Left forelimb (tissue), 1 donor: ENCODE measurements around the gene ZNF789.
"Not testable (repeated sequence)": the region's sequence is repeated elsewhere in the genome, so short reads cannot be mapped to it uniquely, and the experiment has no call there.

Experiments used
- DNase-seq: peaks from one replicate; pipeline ENCODE4 v3.0.0-alpha.2; 2018; ENCODE audit warnings: low spot score

The ZNF789 gene

DNA sequence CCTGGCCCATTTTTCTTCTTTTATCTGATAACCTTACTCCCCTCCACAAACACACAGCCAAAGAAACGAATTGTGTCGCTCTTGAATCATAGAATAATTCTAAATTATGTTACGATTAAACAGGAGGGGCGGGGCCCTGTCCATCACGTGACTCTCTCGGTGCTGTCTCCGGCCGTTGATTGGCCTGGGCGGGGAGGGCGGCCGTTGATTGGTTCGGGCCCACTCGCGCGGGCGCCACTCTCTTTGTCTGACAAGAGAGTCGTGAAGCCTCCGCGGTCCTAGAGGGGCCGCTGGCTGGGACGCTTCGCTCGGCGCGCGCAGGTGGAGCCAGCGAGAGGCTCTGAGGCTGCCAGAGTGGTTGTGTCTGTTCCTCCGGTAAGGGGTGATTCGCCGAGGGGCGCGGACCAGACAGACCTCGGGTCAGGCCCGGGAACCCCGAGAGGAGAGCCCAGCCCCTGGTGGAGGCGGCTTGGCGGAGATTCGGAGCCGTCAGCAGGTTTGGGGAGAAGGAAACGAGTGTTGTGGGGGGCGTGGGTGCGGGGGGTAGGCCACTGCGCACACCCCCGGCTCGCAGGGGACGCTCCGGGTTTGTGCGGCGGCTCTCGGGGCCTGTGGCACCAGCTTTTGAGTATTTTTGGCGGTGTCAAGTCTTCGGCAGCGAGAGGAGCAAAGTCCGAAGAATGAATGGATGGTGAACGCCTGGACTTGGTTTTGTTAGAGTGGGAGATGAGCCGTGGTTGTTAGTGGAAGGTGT lies at the start of gene ZNF789:
Gene ZNF789, plus strand, starts transcription at position 330 of the 754 bp plus-strand sequence. CDS start 3,567 bp downstream, outside the sequence.
- peak; percentile 96 for DNase-seq

DNA sequence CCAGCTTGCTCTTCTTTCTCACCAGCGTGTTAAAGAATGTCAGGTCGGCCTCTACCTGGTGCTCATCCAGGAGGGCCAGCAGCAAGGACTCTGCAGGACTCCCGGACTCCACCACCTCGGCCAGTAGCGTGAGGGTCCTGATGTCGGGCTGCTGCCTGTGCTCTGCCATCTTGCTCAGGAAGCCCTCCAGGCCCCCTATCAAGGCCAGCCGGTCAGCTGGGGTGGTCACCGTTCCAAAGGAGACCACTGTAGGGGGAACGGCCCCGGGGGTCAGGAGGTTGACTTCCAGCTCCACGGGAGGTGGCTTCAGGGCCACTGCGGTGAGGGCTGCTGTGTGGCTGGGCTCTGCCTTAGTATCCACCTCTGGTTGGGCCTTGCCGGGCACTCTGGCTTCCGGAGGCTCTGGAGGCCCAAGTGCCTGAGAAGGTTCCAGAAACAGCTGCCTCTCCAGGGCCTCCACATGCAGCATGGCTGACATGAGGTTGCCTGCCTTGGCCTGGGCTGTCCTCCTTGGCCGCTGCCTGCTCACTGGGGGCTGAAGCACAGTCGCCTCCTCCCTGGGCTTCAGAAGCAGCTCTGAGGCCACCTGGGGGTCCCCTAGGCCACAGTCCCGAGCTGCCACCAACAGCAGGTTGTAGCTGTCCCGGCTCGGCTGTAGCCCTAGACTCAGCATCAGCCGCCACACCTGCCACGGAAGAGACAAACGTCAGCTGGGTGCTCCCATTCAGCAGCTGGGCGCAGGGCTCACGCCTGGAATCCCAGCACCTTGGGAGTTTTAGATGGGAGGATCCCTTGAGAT lies 47.6 kb upstream of the ZNF789 start:
- no peak for DNase-seq

DNA sequence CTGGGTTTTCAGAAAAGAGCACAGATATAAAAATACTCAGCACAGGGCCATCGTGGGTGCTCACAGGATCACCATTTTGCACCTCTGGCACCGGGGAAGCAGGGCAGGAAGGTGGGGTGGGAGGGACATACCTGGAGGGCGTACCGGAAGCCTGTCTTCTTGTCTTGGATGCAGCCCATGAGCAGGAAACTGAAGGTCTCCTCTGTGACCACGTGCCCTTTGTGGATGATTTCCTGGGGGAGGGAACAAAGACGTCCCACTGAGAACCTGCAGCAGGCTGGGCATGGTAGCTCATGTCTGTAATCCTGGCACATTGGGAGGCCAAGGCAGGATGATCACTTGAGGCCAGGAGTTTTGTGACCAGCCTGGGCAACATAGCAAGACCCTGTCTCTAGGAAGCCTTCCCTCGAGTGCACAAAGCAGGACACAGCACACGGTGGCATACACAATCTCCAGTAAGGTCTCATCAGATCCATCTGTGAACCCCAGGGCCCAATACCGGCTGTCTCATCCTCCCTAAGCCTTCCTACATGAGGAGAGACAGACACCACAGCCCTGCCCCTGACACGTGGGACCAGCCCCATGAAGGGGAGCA lies 43.6 kb upstream of the ZNF789 start:
- no peak for DNase-seq

DNA sequence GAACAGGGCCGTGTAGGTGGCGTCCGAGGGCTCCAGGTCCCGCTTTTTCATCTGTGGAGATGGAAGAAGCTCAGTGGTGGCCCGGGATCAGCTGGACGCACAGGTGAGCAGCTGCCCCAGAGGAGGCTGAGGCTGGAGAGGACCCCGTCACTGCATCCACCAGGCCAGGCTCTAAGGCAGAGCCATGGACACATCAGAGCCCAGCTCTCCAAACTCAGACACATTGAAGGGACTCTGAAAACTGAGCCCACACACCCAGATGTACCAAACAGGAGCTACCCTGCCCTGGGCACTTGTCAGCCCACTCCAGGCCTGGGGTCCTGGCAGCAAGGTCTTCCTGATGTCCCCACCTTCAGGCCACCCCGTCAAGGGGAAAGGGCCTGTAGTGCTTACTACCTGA lies 42.9 kb upstream of the ZNF789 start:
- DNase-seq: no peak

DNA sequence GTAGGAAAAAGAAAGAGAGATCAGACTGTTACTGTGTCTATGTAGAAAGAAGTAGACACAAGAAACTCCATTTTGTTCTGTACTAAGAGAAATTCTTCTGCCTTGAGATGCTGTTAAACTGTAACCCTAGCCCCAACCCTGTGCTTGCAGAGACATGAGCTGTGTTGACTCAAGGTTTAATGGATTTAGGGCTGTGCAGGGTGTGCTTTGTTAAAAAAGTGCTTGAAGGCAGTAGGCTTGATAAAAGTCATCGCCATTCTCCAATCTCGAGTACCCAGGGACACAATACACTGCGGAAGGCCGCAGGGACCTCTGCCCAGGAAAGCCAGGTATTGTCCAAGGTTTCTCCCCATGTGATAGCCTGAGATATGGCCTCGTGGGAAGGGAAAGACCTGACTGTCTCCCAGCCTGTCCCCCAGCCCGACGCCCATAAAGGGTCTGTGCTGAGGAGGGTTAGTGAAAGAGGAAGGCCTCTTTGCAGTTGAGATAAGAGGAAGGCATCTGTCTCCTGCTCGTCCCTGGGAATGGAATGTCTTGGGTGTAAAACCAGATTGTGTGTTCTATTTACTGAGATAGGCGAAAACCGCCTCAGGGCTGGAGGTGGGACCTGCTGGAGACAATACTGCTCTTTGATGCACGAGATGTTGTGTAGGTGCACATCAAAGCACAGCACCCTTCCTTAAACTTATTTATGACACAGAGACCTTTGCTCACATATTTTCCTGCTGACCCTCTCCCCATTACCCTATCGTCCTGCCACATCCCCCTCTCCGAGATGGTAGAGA lies 40.7 kb upstream of the ZNF789 start:
- DNase-seq: not testable (repeated sequence)

DNA sequence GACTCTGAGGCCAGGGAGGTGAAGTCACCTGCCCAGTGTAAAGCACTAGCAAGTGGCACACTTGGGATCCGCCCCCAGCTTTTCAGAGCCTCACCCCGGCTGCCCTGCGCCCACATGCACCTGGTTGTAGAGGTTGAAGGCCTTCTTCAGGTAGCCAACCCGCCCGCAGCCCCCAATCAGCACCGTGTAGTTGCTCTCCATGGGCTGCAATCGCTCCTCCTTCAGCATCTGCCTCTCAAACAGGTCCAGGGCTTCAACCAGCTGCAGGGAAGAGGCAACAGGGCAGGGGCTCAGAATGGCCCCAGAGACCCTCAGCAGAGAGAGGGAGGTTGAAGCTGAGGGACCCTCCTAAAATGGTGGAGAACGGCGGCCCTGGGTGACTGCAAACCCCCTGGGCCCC lies 39.5 kb upstream of the ZNF789 start:
- no peak for DNase-seq

DNA sequence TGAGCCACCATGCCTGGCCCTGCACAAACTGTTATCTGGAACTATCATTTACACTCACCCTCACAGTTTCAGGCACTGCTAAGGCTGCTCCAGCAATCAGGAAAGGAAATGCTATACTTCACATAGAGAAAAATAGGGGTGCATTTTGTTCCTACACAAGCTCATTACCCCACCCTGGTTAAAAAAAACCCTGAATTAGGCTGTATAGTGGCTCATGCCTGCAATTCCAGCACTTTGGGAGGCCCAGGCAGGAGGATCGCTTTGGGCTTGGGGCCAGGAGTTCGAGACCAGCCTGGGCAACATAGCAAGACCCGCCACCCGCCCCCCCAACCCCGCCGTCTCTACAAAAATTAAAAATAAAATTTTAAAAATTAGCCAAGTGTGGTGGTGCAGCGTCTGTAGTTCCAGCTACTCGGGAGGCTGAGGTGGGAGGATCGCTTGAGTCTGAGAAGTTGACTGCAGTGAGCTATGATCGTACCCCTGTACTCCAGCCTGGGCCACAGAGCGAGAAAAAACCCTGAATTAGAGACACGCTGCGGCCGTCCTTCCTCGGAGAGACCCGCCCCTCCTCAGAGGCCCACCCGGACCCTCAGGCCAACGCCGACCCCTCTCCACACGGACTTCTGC lies 34.6 kb upstream of the ZNF789 start:
- no peak for DNase-seq

DNA sequence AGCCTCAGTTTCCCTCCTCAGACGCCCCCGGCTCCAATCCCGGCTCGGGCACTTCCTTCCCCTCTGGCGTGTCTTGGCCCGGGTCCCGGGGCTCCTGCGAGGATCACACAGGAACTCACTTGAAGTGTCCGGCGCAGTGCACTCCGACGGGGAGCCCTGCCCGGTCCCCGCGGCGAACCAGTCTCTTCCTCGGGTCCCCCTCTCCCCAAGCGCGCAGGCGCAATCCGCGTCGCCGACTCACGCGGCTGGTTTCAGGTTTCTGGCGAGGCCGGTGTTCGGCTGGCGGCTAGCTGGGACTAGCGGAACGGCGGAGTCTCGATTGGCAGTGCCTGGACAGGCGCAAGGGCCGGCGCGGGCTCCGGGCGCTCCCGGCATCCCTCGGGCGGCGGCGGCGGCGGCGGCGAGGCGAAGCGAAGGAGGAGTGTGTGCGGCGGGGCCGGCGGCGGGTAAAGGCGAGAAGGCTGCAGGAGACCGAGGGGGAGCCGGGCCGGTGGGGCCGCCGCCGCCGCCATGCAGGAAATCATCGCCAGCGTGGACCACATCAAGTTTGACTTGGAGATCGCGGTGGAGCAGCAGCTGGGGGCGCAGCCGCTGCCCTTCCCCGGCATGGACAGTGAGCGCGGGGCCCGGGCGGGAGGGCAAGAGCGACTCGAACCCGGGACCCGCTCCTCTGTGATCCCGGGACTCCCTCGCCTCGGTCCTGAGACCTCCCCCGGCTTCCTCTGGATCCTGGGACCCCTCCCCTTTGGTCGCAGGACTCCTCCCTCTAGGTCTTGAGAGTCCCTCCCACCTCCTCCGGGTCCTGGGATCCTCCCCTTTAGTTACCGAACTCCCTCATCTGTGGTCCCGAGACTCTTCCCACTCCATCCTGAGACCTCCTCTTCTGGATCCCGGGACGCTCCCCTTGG lies 33.9 kb upstream of the ZNF789 start, which contains the start of the genes CPSF4 and PTCD1:
Gene CPSF4, plus strand, starts transcription at position 371 of the 908 bp plus-strand sequence. Its CDS starts 140 bp downstream, at position 511.
Gene PTCD1, minus strand, starts transcription at position 226 of the 908 bp plus-strand sequence. CDS start 3,556 bp downstream, outside the sequence.
- DNase-seq: peak; percentile 96

DNA sequence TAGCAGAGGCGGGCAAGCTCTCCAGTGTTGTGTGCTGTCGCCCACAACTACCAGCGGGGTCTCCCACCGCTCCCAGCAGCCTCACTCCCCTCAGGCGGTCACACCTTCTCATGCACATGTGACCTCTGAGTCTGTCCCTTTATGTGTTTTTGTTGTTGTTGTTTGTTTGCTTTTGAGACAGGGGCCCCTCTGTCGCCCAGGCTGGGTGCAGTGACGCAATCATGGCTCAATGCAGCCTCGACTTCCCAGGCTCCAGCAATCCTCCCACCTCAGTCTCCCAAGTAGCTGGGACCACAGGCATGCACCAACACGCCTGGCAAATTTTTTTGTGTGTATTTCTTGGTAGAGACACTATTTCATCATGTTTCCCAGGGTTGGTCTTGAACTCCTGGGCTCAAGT lies 32.5 kb upstream of the ZNF789 start:
- no peak for DNase-seq

DNA sequence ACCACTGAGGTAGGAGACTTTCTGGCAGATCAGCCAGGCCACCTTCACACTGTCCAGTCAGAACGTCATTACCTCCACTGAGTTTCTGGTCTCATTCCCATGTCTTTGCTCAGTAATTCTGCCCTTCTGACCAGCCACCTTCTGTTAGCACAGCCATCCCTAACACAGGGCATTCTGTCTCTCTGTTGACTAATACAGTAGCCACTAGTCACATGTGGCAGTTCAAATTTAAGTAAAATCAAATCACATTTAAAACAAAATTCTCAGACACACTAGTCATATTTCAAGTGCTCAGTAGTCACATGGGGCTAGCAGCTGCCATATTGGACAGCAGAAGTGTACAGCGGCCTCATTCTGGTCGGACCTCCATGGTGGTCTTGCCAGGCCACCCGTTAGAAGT lies 26.6 kb upstream of the ZNF789 start:
- DNase-seq: no peak

DNA sequence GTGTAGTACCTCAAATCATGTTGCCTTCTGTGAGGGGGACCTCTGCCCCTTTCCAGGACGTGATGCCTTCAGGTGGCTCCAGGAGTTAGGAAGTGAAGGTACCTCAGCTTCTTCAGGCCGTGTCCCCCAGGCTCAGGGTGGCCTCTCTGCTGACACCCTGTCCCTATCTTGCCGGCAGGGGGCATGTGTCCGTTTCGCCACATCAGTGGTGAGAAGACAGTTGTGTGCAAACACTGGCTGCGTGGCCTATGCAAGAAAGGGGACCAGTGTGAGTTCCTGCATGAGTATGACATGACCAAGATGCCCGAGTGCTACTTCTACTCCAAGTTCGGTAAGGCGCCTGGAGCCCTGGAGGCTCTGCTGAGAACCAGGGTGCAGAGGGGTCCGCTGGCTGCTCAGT lies 24.7 kb upstream of the ZNF789 start:
- DNase-seq: no peak

DNA sequence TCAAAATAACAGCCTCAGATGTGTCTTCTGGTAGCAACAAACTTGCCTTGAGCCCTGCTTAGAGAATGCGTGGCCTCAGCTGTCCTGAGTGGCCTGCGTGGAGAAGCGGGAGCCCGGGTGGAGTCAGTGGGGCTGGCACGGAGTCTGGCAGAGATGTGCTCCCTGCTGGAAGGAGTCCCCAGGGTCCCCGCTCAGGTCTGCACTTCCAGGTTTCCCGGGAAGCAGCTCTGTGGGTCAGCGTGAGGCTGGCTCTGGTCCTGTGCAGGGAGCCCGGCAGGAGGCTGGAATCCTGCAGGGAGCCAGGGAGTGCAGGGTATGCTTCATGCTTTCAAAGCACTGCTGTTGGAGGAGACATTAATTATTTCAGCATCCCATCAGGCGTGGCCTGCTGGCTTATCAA lies 23.8 kb upstream of the ZNF789 start:
- DNase-seq: no peak

DNA sequence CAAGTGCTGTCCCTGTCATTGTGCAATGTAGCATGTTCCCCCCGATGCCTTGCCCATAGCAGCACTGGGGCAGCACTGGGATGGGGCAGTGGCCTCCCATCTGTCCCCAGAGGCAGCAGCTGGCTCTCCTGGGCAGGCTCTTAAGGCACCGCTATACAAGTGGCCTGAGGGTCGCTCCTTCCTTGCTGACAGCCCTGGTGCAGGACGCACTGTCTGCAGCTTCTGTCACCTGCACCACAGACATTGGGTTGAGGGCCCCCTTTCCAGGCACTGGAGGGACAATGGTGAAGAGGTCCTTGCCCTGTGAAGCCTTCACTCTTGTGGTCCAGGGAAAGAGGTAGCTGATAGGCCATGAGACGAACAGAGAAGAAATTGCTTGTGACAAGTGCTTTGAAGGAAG lies 23.4 kb upstream of the ZNF789 start:
- DNase-seq: no peak

DNA sequence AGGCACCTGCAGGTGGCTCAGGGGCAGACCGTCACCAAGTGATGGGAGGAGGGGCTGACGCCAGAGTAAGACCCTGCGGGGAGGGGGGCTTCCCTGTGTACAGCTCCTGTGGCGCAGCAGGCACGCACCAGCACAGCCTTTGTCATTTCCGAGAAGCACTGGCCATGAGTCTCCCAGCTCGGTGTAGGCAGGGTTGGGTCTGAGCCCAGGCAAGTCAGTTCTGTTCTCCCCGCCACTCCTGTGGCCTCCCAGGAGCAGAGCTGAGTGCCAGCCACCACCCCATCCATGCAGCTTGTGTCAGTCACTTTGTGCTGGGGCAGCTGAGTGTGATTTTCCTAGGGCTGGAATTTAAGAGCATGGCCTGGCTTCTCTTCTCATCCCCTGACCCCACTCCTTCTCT lies 20.8 kb upstream of the ZNF789 start:
- no peak for DNase-seq

DNA sequence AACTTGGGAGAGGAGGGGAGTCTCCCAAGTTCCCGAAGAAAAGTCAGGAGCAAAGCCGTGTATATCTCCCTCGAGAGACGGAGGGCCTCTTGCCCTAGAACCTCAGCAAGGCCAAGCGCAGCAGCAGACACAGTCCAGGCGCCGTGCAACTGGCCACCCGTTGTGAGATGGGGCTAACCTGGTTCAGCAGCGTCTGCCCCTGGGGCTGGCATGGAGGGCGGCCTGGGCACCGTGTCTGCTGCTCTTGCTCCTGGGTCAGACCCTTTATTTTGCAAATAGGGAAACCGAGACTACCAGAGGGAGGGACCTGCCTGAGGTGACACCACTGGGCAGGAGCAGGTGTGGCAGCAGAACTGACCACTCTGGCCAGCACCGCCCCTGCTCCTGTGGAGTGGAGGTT lies 20.1 kb upstream of the ZNF789 start:
- DNase-seq: no peak

DNA sequence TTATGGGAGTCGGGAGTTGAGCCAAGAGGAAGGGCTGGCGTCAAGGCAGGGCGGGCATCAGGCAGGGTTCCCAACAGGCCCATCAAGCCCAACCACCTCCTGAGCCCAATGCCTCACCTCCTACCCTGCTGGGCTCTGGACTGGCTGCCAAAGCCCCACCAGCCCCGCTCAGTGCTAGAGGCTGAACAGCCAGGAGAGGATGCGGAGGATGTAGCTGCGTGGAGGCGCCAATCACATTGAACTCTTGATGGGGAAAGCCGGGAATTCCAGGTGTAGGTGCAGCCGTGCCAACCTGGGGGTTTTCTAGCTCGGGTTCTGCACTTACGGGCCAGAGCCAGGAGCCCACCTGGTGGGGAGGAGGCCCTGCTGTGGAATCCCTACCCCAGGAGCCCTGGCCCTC lies 19.6 kb upstream of the ZNF789 start:
- no peak for DNase-seq

DNA sequence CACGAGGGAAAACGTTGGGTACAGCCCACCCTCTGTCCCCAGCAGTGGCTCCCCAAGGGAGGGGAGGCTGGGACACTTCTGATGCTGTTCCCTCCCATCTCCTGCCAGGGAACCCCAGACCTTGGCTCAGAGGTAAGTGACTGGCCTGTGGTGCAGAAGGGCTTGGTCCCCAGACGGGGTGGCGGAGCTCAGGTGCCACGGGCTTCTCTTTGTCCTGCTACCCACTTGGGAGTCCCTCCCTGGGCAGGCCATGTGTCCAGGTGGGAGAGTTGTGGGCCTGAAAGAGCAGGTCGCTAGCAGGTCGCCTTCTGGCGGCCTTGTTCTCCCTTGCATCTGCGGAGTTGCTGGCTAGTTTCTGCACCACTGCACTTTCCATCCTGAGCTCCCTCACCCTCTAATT lies 16.8 kb upstream of the ZNF789 start:
- DNase-seq: no peak

DNA sequence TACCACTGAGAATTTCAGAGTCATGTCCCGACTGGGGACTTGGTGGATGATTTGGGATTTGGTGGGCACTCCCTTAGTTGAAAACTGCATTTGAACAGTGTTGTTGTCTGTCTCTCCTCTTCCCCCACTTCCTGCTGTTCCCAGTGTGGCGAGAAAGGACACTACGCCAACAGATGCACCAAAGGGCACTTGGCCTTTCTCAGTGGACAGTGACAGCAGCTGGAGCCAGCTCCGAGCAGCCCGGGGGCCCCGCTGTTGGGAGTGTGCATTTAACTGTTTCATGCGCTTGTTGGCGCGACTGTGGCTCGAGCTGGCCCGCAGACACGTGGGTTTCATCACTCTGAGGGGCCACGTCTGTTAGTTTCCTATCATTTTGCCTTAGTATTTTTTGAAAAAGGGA lies 16.4 kb upstream of the ZNF789 start:
- no peak for DNase-seq

DNA sequence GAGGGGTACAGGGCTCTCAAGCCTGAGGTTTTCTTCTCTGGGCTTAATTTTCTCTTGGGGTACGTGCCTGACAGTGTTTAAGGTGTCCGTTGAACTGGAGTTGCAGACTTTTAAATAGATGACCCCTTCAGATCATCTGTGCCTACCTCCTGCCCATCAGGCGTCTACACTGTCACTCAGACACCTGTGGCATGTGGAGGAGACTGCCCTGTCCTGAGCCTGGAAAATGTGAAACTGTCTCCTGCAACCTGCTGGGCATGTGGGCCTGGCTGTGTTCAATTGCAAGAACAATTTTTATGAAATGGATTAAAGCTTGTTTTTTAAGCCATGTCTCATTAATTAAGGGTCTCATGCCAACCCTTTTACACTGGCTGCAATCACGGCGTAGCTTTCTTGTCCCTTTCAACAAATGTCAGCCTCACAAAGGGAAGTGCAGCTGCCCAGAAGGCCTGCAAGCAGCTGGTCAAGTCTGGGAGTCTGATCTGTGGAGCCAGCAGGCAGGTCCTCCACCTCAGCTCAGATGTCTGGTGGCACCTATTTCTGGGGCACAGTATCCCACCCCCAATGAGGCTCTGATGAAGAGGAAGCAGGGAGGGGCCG lies 15.5 kb upstream of the ZNF789 start:
- DNase-seq: no peak
